Sigmoid colon (tissue), 7 donors: ENCODE results near the gene TVP23A. TPM values are rescaled to one million over a fixed set of nuclear protein-coding genes. Genes with fewer than 3 reads are reported as not detected.

Experiments used
- DNase-seq: peaks from one replicate; pipeline ENCODE4 v3.0.0-alpha.2; 2019
- H3K27ac ChIP-seq, 4 donors: fragments of 200-600 bp; sonication (generic); one replicate each; pipeline ENCODE4 v1.5.1; 2016 to 2019; ENCODE audit warnings: mild to moderate bottlenecking in 1 of 4
- H3K27me3 ChIP-seq, 3 donors: fragments of 200-600 bp; sonication (generic); one replicate each; pipeline ENCODE4 v1.5.1; 2019; ENCODE audit warnings: mild to moderate bottlenecking in 1 of 3
- H3K36me3 ChIP-seq, 4 donors: fragments of 200-600 bp; sonication (generic); one replicate each; pipeline ENCODE4 v1.5.1; 2016 to 2019
- H3K4me1 ChIP-seq, 4 donors: fragments of 200-600 bp; sonication (generic); one replicate each; pipeline ENCODE4 v1.5.1; 2017 to 2019
- H3K4me3 ChIP-seq, 4 donors: fragments of 200-600 bp; sonication (generic); one replicate each; pipeline ENCODE4 v1.5.1; 2017 to 2019; ENCODE audit warnings: mild to moderate bottlenecking in 2 of 4, moderate library complexity in 1 of 4
- H3K9me3 ChIP-seq, 4 donors: fragments of 200-600 bp in 3 of 4; sonication (generic) in 3 of 4; one replicate each; pipeline versions ENCODE4 v1.5.1 to v1.6.1; 2013 to 2019
- CTCF ChIP-seq, 4 experiments: fragments of 450-650 bp in 3 of 4; fragments of 200-600 bp in 1 of 4; IDR thresholded peaks; one replicate each; pipeline ENCODE4 v1.5.1; 2016 to 2019; ENCODE audit warnings: antibody characterized with exemption in 4 of 4, mild to moderate bottlenecking in 3 of 4, moderate library complexity in 2 of 4
- EP300 ChIP-seq, 4 donors: sonication (generic); formaldehyde crosslinking; IDR thresholded peaks; one replicate each; pipeline ENCODE4 v1.6.1; 2017; ENCODE audit warnings: antibody characterized with exemption in 4 of 4
- POLR2A ChIP-seq, 2 donors: fragments of 450-650 bp; IDR thresholded peaks; one replicate each; pipeline ENCODE4 v1.6.1; 2016; ENCODE audit warnings: antibody characterized with exemption in 2 of 2, mild to moderate bottlenecking in 2 of 2, moderate library complexity in 2 of 2
- POLR2AphosphoS5 ChIP-seq, 4 donors: sonication (generic); formaldehyde crosslinking; IDR thresholded peaks; one replicate each; pipeline ENCODE4 v1.6.1; 2017; ENCODE audit warnings: antibody characterized with exemption in 4 of 4
- WGBS, 2 donors: extraction: QIAGEN DNeasy Blood & Tissue Kit; methylation state at CpG; one replicate each; pipeline ENCODE4 v1.1.7; 2013; 5-methylcytosine and 5-hydroxymethylcytosine counted together
- intact Hi-C: fragments of 100-400 bp; cut with DNase I; formaldehyde crosslinking; loops from one replicate; pipeline ENCODE4 v1.15.1; 2023
- polyA plus RNA-seq, 3 donors: library from polyadenylated mRNA; stranded (reverse); fragments of 200-250 nt; gene quantifications; one replicate each; pipeline ENCODE4 v1.2.3, GENCODE V29; 2013
- total RNA-seq, 4 donors: library from RNA; depleted of rRNA; stranded (reverse); fragments of >200 nt; gene quantifications; one replicate each; pipeline ENCODE4 v1.1.0, GENCODE V29; 2016
- donor health status: healthy with polysubstance abuse.
- donor health status: Bipolar disorder and iron deficiency.
- donor health status: healthy.

TVP23A gene
- total and polyA plus RNA-seq, 7 donors, result 0.14 to 0.98 (median 0.71) TPM; not detected in 2

DNA sequence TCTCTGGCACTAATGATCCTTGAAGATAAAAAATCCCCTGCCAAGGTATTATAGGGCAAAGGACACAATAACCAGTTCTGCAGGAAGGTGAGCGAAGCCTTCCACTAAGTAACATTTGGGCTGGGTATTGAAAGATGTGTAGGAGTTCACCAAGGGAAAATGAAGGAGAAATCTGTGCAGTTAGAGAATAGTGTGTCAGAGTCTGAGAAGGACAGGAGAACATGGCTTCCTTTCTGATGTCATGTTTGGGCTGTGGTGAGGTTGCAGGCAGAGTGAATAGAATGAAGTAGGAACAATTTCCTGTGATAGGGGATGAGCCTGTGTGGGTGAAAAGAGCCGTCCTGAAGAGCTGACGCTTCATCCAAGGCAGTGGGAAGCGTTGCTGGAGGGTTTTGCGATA, 34.4 kb upstream of the TVP23A start:
- H3K9me3 ChIP-seq, result no peaks in the 10 kb centered on the region
- WGBS, 2 donors, result 81 to 89% methylated on average over 5 of the region's 5 CpGs
- H3K4me3 ChIP-seq, result no peak overlapping the region
- intact Hi-C loops, result no loop called here
- TF ChIP-seq CTCF (IDR thresholded peaks at IDR 0.05), result no peak
- peak; percentile 8 for DNase-seq
- no peaks in the 10 kb centered on the region for H3K4me1 ChIP-seq
- H3K36me3 ChIP-seq, result no peaks in the 10 kb centered on the region
- H3K27ac ChIP-seq, result no peak overlapping the region
- H3K27me3 ChIP-seq, result no peaks in the 10 kb centered on the region

DNA sequence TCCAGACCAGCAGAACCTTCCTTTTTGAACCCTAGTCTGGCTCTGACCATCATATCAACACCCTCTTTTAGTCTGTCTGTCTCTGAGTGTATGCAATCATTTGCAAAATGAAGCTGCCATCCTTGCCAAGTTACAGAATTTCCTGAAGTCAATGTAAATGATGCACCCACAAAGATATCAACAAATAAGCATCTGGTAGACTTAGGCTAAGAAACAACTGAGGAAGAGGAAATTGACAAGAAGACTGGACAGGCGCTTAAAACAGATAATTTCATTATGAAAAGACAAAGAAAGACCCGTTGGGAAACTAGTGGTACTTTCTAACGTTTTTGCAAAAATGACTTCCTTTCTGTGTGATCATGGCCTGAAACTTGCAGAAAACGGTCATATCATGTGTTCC, 33.7 kb upstream of the TVP23A start:
- no peak overlapping the region for H3K27ac ChIP-seq
- H3K9me3 ChIP-seq, result no peaks in the 10 kb centered on the region
- intact Hi-C loops, result no loop called here
- 53 to 62% methylated on average over 4 of the region's 4 CpGs for WGBS, 2 donors
- no peak for DNase-seq
- no peaks in the 10 kb centered on the region for H3K4me1 ChIP-seq
- TF ChIP-seq POLR2A (IDR thresholded peaks at IDR 0.05) (no peak), EP300 (IDR thresholded peaks at IDR 0.05) (no peak), POLR2AphosphoS5 (IDR thresholded peaks at IDR 0.05) (no peak), CTCF (IDR thresholded peaks at IDR 0.05) (no peak)
- no peaks in the 10 kb centered on the region for H3K36me3 ChIP-seq
- no peak overlapping the region for H3K4me3 ChIP-seq
- no peaks in the 10 kb centered on the region for H3K27me3 ChIP-seq

DNA sequence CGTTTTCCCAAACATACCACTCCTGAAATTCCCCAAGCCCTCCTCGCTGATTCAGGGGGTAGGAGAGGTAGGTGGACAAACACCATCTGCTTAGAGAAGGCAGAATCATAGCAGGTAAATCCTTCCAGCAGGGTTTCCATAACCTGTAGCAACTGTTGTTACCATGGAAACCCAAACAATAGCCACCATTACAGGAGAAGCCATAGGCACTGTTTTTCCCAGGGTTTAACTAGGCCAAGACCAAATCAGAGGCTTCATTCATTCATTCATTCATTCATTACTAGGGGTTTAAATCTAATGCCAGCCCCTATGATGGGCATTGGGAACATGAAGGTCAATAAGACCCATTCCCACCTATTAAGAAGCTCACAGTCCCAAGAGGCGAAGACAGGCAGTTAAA, 32.9 kb upstream of the TVP23A start:
- WGBS, 2 donors, result 91 to 92% methylated on average over 3 of the region's 3 CpGs
- no peak for TF ChIP-seq EP300 (IDR thresholded peaks at IDR 0.05)
- TF ChIP-seq POLR2A (IDR thresholded peaks at IDR 0.05), result no peak
- no peak for TF ChIP-seq CTCF (IDR thresholded peaks at IDR 0.05)
- no peak for TF ChIP-seq POLR2AphosphoS5 (IDR thresholded peaks at IDR 0.05)
- Histone ChIP-seq H3K27ac (no peak overlapping the region), H3K9me3 (no peaks in the 10 kb centered on the region), H3K36me3 (no peaks in the 10 kb centered on the region), H3K4me1 (no peaks in the 10 kb centered on the region), H3K4me3 (no peak overlapping the region), H3K27me3 (no peaks in the 10 kb centered on the region)
- intact Hi-C loops, result no loop called here
- DNase-seq, result no peak

DNA sequence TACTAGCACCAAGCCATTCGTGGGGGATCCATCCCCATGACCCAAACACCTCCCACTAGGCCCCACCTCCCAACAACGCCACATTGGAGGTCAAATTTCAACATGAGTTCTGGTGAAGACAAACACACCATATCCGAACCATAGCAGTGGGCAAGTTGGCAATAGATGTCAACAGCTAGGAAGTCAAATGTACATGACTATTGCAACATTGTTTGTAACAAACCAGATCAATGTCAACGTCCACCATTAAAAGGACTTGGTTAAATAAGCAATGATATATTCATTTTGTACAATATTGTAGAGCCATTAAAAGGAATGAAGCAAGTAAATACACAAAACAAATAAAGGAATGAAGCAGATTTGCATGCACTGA, 31.9 kb upstream of the TVP23A start:
- 72 to 78% methylated on average over 4 of the region's 4 CpGs for WGBS, 2 donors
- H3K9me3 ChIP-seq, result no peaks in the 10 kb centered on the region
- no peaks in the 10 kb centered on the region for H3K36me3 ChIP-seq
- intact Hi-C loops, result no loop called here
- no peak for TF ChIP-seq CTCF (IDR thresholded peaks at IDR 0.05)
- no peak for TF ChIP-seq POLR2AphosphoS5 (IDR thresholded peaks at IDR 0.05)
- no peak for TF ChIP-seq EP300 (IDR thresholded peaks at IDR 0.05)
- TF ChIP-seq POLR2A (IDR thresholded peaks at IDR 0.05), result no peak
- H3K4me3 ChIP-seq, result no peak overlapping the region
- H3K27ac ChIP-seq, result no peak overlapping the region
- H3K4me1 ChIP-seq, result no peaks in the 10 kb centered on the region
- peaks cover 0 to 3% (median 0%) of the 10 kb centered on the region in 3 donors for H3K27me3 ChIP-seq
- DNase-seq, result peak; percentile 7

DNA sequence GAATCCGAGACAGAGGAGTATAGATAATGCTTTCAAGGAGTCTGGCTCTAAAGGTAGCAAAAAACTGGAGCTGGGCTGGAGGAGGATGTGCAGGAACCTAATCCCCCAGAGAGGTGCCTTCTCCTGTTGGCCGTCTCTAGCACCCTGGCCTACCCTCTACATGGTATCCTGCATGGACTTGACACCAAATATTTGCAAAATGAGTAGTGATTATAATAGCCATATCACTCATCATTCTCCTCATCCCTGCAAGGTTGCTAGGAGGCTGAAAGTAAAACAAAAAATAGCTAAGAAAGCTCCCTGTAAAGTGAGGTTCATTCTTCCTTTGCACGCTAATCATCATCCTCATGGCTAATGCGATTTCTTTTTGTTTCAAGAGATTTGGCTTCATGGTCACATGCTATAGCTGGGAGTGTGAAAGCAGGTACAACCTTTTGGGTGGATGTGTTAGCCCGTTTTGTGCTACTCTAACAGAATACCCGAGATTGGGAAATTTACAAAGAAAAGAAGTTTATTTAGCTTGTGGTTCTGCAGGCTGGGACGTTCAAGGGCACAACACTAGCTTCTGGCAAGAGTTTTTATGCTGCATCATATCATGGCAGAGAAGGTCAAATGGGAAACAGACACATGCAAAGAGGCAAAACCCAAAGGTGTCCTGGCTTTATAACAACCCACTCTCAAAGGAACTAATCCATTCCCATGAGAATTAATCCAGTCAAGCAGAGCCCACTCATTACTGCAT, 31.3 kb upstream of the TVP23A start:
- WGBS, 2 donors, result 78 to 82% methylated on average over 7 of the region's 7 CpGs
- no peak overlapping the region for H3K4me3 ChIP-seq
- no peaks in the 10 kb centered on the region for H3K36me3 ChIP-seq
- H3K27me3 ChIP-seq, result peaks cover 0 to 4% (median 0%) of the 10 kb centered on the region in 3 donors
- no peak overlapping the region for H3K27ac ChIP-seq
- DNase-seq, result peak; percentile 7
- H3K4me1 ChIP-seq, result no peaks in the 10 kb centered on the region
- no peaks in the 10 kb centered on the region for H3K9me3 ChIP-seq
- TF ChIP-seq POLR2A (IDR thresholded peaks at IDR 0.05) (no peak), POLR2AphosphoS5 (IDR thresholded peaks at IDR 0.05) (no peak), CTCF (IDR thresholded peaks at IDR 0.05) (no peak), EP300 (IDR thresholded peaks at IDR 0.05) (no peak)
- intact Hi-C loops, result no loop called here
